ENCODE measurements around the gene DUSP12. TPM values are rescaled to one million over a fixed set of nuclear protein-coding genes. Genes with fewer than 3 reads are reported as not detected.
A peak's percentile ranks its signal among the peaks of the same experiment; 100 is the strongest.

Gene DUSP12
- total and polyA plus RNA-seq, 2 donors (not counting 1 experiment from before 2014, with no cell fraction given) = 29.5 to 41.9 TPM

DNA sequence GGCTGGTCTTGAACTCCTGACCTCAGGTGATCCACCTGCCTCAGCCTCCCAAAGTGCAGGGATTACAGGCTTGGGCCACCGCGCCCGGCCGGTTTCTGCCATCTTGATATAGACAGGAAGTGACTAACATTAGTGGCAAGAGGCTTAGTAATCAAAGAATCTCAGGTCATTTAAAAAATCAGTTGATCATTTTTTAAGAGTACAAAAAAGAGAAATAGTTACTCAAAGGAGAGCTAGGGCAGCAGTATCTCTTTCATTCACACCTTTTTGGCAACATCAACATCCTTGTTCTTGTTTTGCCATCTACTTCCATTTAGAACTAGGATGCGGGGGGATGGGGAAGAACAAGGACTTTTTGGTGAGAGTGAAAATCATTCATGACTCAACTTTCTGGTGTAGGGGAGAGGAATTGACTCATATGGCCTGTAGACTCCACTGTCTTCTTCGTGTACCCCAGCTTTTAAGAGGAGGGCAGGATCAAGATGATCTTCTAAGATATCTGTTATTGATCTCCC lies 19.5 kb upstream of the DUSP12 start:
- Histone ChIP-seq H3K79me2 (ENCODE audit: control insufficient read depth, insufficient read depth, low read length) (no peaks in the 10 kb centered on the region), H3K9me3 (ENCODE audit: control extremely low read depth in 1 of 3, control insufficient read depth in 2 of 3, insufficient read depth in 1 of 3, low read length in 2 of 3) (no peaks in the 10 kb centered on the region), H3K9ac (ENCODE audit: low read length) (no peak overlapping the region), H3K4me3 (ENCODE audit: control extremely low read depth in 1 of 5, extremely low read depth in 1 of 5, insufficient read depth in 1 of 5, low read depth in 2 of 5, low read length in 4 of 5) (no peak overlapping the region), H3K36me3 (replicated peaks in 1 of 2; ENCODE audit: control extremely low read depth in 1 of 2, control insufficient read depth in 1 of 2, extremely low read depth in 1 of 2, insufficient read depth in 2 of 2, low read length in 1 of 2) (no peaks in the 10 kb centered on the region), H3K4me1 (ENCODE audit: control insufficient read depth in 2 of 2, insufficient read depth in 2 of 2, low read length in 2 of 2) (peaks cover 14 to 22% of the 10 kb centered on the region in 2 donors), H3K27ac (ENCODE audit: low read length in 2 of 2) (no peak overlapping the region), H4K20me1 (ENCODE audit: control insufficient read depth, insufficient read depth, low read length, poor library complexity, severe bottlenecking) (no peaks in the 10 kb centered on the region), H3K4me2 (replicated peaks; ENCODE audit: low read depth, low read length, poor library complexity, severe bottlenecking) (no peak overlapping the region), H2AFZ (ENCODE audit: insufficient read depth, low read depth, low read length, poor library complexity, severe bottlenecking) (no peak overlapping the region), H3K27me3 (replicated peaks in 1 of 4; ENCODE audit: control extremely low read depth in 1 of 4, control insufficient read depth in 3 of 4, insufficient read depth in 4 of 4, low read length in 3 of 4) (no peaks in the 10 kb centered on the region)
- POLR2A ChIA-PET = interaction anchor here (1.0 kb wide), 1 partner anchor 26 kb away, joined by 3 read pairs; no protein-coding TSS in a partner anchor
- TF ChIP-seq, protein P1, sequence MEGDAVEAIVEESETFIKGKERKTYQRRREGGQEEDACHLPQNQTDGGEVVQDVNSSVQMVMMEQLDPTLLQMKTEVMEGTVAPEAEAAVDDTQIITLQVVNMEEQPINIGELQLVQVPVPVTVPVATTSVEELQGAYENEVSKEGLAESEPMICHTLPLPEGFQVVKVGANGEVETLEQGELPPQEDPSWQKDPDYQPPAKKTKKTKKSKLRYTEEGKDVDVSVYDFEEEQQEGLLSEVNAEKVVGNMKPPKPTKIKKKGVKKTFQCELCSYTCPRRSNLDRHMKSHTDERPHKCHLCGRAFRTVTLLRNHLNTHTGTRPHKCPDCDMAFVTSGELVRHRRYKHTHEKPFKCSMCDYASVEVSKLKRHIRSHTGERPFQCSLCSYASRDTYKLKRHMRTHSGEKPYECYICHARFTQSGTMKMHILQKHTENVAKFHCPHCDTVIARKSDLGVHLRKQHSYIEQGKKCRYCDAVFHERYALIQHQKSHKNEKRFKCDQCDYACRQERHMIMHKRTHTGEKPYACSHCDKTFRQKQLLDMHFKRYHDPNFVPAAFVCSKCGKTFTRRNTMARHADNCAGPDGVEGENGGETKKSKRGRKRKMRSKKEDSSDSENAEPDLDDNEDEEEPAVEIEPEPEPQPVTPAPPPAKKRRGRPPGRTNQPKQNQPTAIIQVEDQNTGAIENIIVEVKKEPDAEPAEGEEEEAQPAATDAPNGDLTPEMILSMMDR (IDR thresholded peaks at IDR 0.05) = no peak
- no peak for TF ChIP-seq EZH2 (IDR thresholded peaks at IDR 0.05; ENCODE audit: borderline replicate concordance, insufficient read depth, low read depth, low read length, poor library complexity, severe bottlenecking)
- ATAC-seq (ENCODE audit: low read depth) = no peak
- intact Hi-C loops (cut with micrococcal nuclease) = no loop called here
- Mint-ChIP-seq H3K27me3 (no peaks in the 10 kb centered on the region), H3K27ac (peak overlapping the region; percentile 62), H3K4me1 (peaks cover 34% of the 10 kb centered on the region), H3K9me3 (ENCODE audit: insufficient read depth) (no peaks in the 10 kb centered on the region), H3K4me3 (no peak overlapping the region)
- CTCF ChIA-PET = interaction anchor here (0.9 to 8.6 kb wide), 3 partner anchors 9 to 82 kb away, joined by 4 to 142 read pairs (median 45); partner anchors contain the start of gene FCRLA
- no peak for DNase-seq
- WGBS (ENCODE audit: insufficient coverage) = 60% methylated on average over 1 of the region's 6 CpGs

DNA sequence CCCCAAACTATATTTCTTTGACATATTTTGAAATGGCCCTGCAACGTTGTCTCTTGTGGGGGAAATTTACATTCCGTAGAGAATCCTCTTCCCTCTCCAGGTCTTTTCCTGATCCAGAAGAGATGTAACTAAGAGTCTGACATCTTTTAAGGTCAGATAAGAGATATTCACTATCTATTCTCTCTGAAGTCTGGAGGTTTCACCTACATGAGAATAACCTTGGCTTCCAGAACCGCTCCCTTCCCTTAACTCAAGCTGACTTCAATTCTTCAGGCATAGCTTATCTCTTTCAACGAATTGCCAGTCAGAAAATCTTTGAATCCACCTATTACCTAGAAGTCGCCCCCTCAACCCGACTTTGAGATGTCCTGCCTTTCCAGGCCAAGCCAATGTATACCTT lies 18.3 kb upstream of the DUSP12 start:
- Histone ChIP-seq H3K9me3 (ENCODE audit: control extremely low read depth in 1 of 3, control insufficient read depth in 2 of 3, insufficient read depth in 1 of 3, low read length in 2 of 3) (no peaks in the 10 kb centered on the region), H3K79me2 (ENCODE audit: control insufficient read depth, insufficient read depth, low read length) (no peaks in the 10 kb centered on the region), H2AFZ (ENCODE audit: insufficient read depth, low read depth, low read length, poor library complexity, severe bottlenecking) (no peak overlapping the region), H3K27me3 (replicated peaks in 1 of 4; ENCODE audit: control extremely low read depth in 1 of 4, control insufficient read depth in 3 of 4, insufficient read depth in 4 of 4, low read length in 3 of 4) (no peaks in the 10 kb centered on the region), H3K4me1 (ENCODE audit: control insufficient read depth in 2 of 2, insufficient read depth in 2 of 2, low read length in 2 of 2) (peaks cover 8 to 11% of the 10 kb centered on the region in 2 donors), H4K20me1 (ENCODE audit: control insufficient read depth, insufficient read depth, low read length, poor library complexity, severe bottlenecking) (no peaks in the 10 kb centered on the region), H3K9ac (ENCODE audit: low read length) (no peak overlapping the region), H3K4me2 (replicated peaks; ENCODE audit: low read depth, low read length, poor library complexity, severe bottlenecking) (no peak overlapping the region), H3K36me3 (replicated peaks in 1 of 2; ENCODE audit: control extremely low read depth in 1 of 2, control insufficient read depth in 1 of 2, extremely low read depth in 1 of 2, insufficient read depth in 2 of 2, low read length in 1 of 2) (no peaks in the 10 kb centered on the region), H3K27ac (ENCODE audit: low read length in 2 of 2) (no peak overlapping the region), H3K4me3 (ENCODE audit: control extremely low read depth in 1 of 5, extremely low read depth in 1 of 5, insufficient read depth in 1 of 5, low read depth in 2 of 5, low read length in 4 of 5) (no peak overlapping the region)
- DNase-seq (no peak), ATAC-seq (ENCODE audit: low read depth) (no peak)
- Mint-ChIP-seq H3K4me3 (no peak overlapping the region), H3K27me3 (no peaks in the 10 kb centered on the region), H3K9me3 (ENCODE audit: insufficient read depth) (no peaks in the 10 kb centered on the region), H3K27ac (peak overlapping the region; percentile 46), H3K4me1 (peaks cover 28% of the 10 kb centered on the region)
- POLR2A ChIA-PET = no interaction called here
- WGBS (ENCODE audit: insufficient coverage) = 100% methylated on average over 1 of the region's 6 CpGs
- TF ChIP-seq EZH2 (IDR thresholded peaks at IDR 0.05; ENCODE audit: borderline replicate concordance, insufficient read depth, low read depth, low read length, poor library complexity, severe bottlenecking) = no peak
- TF ChIP-seq, protein P1 (IDR thresholded peaks at IDR 0.05) = no peak
- CTCF ChIA-PET = interaction anchor here (8.6 kb wide), 1 partner anchor 7 kb away, joined by 142 read pairs; no protein-coding TSS in a partner anchor
- intact Hi-C loops (cut with micrococcal nuclease) = no loop called here

Measured in B cell (primary cell).